Type B pancreatic cell (in vitro differentiated cells): ENCODE data around the gene DMRTC2. TPM values are rescaled to one million over a fixed set of nuclear protein-coding genes. Genes with fewer than 3 reads are reported as not detected.

Experiments
- DNase-seq: peaks from one replicate; pipeline ENCODE4 v3.0.0; 2021; ENCODE audit warnings: mixed read lengths; ENCODE audit not compliant: unreplicated experiment; ENCODE audit errors: extremely low spot score
- H3K27ac Mint-ChIP-seq: 2 replicates; pipeline ENCODE4 v1.8.0; 2021; ENCODE audit warnings: mild to moderate bottlenecking, mixed read lengths
- H3K27me3 Mint-ChIP-seq: 2 replicates; pipeline ENCODE4 v1.8.0; 2021; ENCODE audit warnings: mixed read lengths
- H3K36me3 Mint-ChIP-seq: 2 replicates; pipeline ENCODE4 v1.8.0; 2021; ENCODE audit warnings: mixed read lengths
- H3K4me1 Mint-ChIP-seq: one replicate; pipeline ENCODE4 v1.8.0; 2021; ENCODE audit warnings: mixed read lengths; ENCODE audit not compliant: unreplicated experiment
- H3K4me3 Mint-ChIP-seq: 2 replicates; pipeline ENCODE4 v1.8.0; 2021; ENCODE audit warnings: mild to moderate bottlenecking, mixed read lengths
- H3K9me3 Mint-ChIP-seq: 2 replicates; pipeline ENCODE4 v1.8.0; 2021; ENCODE audit warnings: mixed read lengths
- total RNA-seq: library from RNA; stranded (reverse); gene quantifications from 2 replicates; pipeline ENCODE4 v1.2.1, GENCODE V29; 2021; ENCODE audit warnings: low replicate concordance
- TF ChIP-seq, protein P1 (sequence below): fragments of 200-600 bp; sonication (generic); conservative IDR thresholded peaks from 2 replicates; pipeline ENCODE4 v1.5.0; 2021; ENCODE audit warnings: antibody characterized with exemption, mild to moderate bottlenecking

DMRTC2 gene
- total RNA-seq, 1 donor from 2014 or later = not detected

DNA sequence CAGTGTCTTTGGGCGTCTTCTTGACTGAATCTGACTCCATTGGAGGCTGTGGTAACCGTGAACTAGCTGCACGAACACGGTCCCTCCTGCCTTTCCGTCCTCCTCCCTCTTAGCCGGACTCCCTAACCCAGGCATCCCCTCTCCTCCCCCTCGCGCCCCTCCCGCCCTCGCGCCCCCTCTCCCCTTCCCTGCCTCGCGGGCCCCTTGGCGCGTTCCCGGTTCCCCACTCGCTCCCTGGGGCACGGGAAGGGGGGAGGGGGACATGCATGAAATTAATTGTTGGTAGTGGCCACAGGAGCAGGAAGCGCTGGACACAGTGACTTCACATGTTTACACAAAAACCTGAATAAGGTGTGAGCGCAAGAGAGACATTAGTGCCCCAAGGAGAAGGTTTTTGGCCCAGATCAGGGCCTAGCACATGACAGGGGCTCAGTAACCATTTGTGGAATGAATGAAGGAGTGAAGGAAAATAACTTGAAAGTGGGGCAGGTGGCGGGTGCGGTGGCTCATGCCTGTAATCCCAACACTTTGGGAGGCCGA is 279 bp downstream of the DMRTC2 start:
- no peak overlapping the region for H3K27ac Mint-ChIP-seq
- no peak overlapping the region for H3K4me3 Mint-ChIP-seq
- H3K9me3 Mint-ChIP-seq = peaks cover 4% of the 10 kb centered on the region
- H3K4me1 Mint-ChIP-seq = no peaks in the 10 kb centered on the region
- H3K27me3 Mint-ChIP-seq = peaks cover 31% of the 10 kb centered on the region
- DNase-seq = no peak
- TF ChIP-seq, protein P1, sequence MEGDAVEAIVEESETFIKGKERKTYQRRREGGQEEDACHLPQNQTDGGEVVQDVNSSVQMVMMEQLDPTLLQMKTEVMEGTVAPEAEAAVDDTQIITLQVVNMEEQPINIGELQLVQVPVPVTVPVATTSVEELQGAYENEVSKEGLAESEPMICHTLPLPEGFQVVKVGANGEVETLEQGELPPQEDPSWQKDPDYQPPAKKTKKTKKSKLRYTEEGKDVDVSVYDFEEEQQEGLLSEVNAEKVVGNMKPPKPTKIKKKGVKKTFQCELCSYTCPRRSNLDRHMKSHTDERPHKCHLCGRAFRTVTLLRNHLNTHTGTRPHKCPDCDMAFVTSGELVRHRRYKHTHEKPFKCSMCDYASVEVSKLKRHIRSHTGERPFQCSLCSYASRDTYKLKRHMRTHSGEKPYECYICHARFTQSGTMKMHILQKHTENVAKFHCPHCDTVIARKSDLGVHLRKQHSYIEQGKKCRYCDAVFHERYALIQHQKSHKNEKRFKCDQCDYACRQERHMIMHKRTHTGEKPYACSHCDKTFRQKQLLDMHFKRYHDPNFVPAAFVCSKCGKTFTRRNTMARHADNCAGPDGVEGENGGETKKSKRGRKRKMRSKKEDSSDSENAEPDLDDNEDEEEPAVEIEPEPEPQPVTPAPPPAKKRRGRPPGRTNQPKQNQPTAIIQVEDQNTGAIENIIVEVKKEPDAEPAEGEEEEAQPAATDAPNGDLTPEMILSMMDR = no peak
- no peaks in the 10 kb centered on the region for H3K36me3 Mint-ChIP-seq

DNA sequence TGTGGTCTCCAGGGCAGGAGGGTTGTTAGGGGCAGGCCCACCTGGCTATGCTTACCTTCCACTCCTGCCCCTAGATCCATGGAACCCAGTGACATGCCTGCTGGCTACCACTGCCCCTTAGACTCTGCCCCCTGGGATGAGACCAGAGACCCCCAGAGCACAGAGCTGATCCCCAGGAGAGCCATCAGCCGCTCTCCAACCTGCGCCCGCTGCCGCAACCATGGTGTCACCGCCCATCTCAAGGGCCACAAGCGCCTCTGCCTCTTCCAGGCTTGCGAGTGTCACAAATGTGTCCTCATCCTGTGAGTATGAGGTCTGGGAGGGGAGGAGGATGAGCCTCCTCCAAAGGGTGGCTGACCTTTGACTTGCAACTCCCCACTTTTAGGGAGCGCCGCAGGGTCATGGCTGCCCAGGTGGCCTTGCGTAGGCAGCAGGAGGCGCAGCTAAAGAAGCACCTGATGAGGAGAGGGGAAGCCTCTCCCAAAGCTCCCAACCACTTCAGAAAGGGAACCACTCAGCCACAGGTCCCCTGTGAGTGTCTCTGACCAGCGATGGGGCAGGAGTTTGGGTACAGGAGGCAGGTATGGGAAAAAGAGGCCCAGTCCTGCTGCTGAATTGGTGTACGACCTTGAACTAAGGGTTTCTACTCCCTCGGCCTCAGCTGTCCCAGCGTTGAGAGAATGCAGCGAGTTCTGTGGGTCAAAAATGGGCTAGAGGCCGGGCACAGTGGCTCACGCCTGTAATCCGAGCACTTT is 2.7 kb downstream of the DMRTC2 start:
- peaks cover 53% of the 10 kb centered on the region for H3K27me3 Mint-ChIP-seq
- no peaks in the 10 kb centered on the region for H3K4me1 Mint-ChIP-seq
- TF ChIP-seq, protein P1 = no peak
- no peak for DNase-seq
- no peak overlapping the region for H3K27ac Mint-ChIP-seq
- H3K4me3 Mint-ChIP-seq = no peak overlapping the region
- peaks cover 4% of the 10 kb centered on the region for H3K9me3 Mint-ChIP-seq
- no peaks in the 10 kb centered on the region for H3K36me3 Mint-ChIP-seq

DNA sequence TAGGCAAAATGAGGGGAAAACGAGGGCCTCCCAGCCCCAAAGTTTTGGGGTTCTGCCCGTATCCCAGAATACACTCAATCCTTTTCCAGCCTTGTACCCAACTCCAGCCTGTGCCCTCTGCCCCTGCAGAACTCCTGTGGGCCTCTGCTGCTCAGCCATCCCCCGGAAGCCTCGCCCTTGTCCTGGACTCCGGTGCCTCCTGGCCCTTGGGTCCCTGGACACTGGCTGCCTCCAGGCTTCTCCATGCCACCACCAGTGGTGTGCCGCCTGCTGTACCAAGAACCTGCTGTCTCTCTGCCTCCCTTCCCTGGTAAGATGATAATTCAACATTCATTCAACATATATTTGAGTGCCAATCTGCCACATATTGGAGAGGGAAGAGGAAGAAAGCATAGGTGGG is 3.8 kb downstream of the DMRTC2 start:
- DNase-seq = no peak
- TF ChIP-seq, protein P1 = no peak
- Mint-ChIP-seq H3K27me3 (peaks cover 57% of the 10 kb centered on the region), H3K4me3 (no peak overlapping the region), H3K9me3 (peaks cover 4% of the 10 kb centered on the region), H3K4me1 (no peaks in the 10 kb centered on the region), H3K27ac (no peak overlapping the region), H3K36me3 (no peaks in the 10 kb centered on the region)

DNA sequence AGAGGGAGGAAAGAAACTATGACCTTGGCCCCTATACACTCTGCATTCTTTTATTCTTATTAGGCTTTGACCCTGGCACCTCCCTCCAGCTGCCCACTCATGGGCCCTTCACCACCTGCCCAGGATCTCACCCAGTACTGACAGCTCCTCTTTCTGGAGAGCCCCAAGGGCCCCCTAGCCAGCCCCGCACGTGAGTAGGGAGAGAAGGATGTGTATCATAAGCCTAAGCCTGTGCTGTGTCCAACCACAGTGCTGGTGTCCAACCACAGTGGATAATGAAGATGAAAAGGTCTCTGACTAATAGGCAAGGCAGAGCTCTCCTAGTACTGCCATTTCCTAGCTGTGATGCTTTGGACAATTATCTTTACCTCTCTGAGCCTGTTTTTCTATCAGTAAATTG is 4.2 kb downstream of the DMRTC2 start:
- no peak overlapping the region for H3K4me3 Mint-ChIP-seq
- H3K36me3 Mint-ChIP-seq = no peaks in the 10 kb centered on the region
- H3K4me1 Mint-ChIP-seq = no peaks in the 10 kb centered on the region
- TF ChIP-seq, protein P1 = no peak
- H3K27me3 Mint-ChIP-seq = peaks cover 58% of the 10 kb centered on the region
- H3K27ac Mint-ChIP-seq = no peak overlapping the region
- DNase-seq = no peak
- H3K9me3 Mint-ChIP-seq = peaks cover 4% of the 10 kb centered on the region

DNA sequence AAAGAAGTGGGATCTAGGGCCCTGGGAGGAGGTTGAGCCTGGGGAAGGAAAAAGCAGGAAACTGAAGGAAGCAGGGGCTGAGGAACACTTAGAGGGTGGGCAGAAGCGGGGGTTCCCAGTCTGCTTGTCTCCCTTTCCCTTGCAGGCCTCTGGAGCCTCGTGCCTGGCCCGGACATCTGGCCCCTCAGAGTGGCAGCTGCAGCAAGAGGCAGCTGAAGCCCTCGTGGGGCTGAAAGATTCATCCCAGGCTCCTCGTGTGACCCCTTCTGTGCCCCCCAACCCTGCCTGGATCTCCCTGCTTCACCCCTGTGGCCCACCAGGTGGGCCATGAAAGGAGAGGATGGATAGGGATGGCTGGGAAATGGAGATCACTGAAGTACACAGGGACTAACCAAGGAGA is 5.5 kb downstream of the DMRTC2 start:
- H3K4me1 Mint-ChIP-seq = no peaks in the 10 kb centered on the region
- DNase-seq = no peak
- H3K9me3 Mint-ChIP-seq = peaks cover 4% of the 10 kb centered on the region
- peaks cover 70% of the 10 kb centered on the region for H3K27me3 Mint-ChIP-seq
- no peaks in the 10 kb centered on the region for H3K36me3 Mint-ChIP-seq
- no peak overlapping the region for H3K27ac Mint-ChIP-seq
- H3K4me3 Mint-ChIP-seq = no peak overlapping the region
- TF ChIP-seq, protein P1 = no peak
